SJCRH30 (cell line): Measurements from ENCODE around the gene ZNF583. TPM values are rescaled to one million over a fixed set of nuclear protein-coding genes. Genes with fewer than 3 reads are reported as not detected.

ENCODE experiments used
- DNase-seq, 2 experiments: peaks; one replicate each; pipeline ENCODE4 v3.0.0-alpha.2; 2015 to 2020
- H3K27ac ChIP-seq: fragments of 250-450 bp; sonication (Bioruptor Pico); 2 replicates; pipeline ENCODE4 v1.5.1; 2020; ENCODE audit warnings: mild to moderate bottlenecking, moderate library complexity
- H3K27me3 ChIP-seq: fragments of 250-450 bp; sonication (Bioruptor Pico); 2 replicates; pipeline ENCODE4 v1.5.1; 2020; ENCODE audit warnings: mild to moderate bottlenecking, moderate library complexity
- H3K36me3 ChIP-seq: fragments of 250-450 bp; sonication (Bioruptor Pico); 2 replicates; pipeline ENCODE4 v1.5.1; 2020; ENCODE audit warnings: mild to moderate bottlenecking, moderate library complexity
- H3K4me1 ChIP-seq: fragments of 250-450 bp; sonication (Bioruptor Pico); 2 replicates; pipeline ENCODE4 v1.5.1; 2020; ENCODE audit warnings: mild to moderate bottlenecking, moderate library complexity
- H3K4me3 ChIP-seq: fragments of 250-450 bp; sonication (Bioruptor Pico); 2 replicates; pipeline ENCODE4 v1.5.1; 2020; ENCODE audit warnings: mild to moderate bottlenecking, moderate library complexity
- H3K9me3 ChIP-seq: fragments of 250-450 bp; sonication (Bioruptor Pico); replicated peaks from 2 replicates; pipeline ENCODE4 v1.5.1; 2020; ENCODE audit warnings: mild to moderate bottlenecking, moderate library complexity
- total RNA-seq: library from RNA; depleted of rRNA; stranded (reverse); fragments of >200 nt; shearing (Covaris generic); gene quantifications from 2 replicates; pipeline ENCODE4 v1.2.3, GENCODE V29; 2014; rRNA removed

ZNF583 gene
- total RNA-seq, 1 experiment from 2014 or later: 6.4 TPM

- DNase-seq: no peak
- H3K27me3 ChIP-seq: no peaks in the 10 kb centered on the region
Observed at GRCh38 chr19:56403261-56403660, 871 bp upstream of the ZNF583 start.

GRCh38 chr19:56404705-56405056 lies 549 bp downstream of the ZNF583 start:
- Histone ChIP-seq H3K27ac (peak overlapping the region; percentile 94; the same call in 1 of the 2 replicates), H3K36me3 (peaks cover 23% of the 10 kb centered on the region), H3K4me1 (no peaks in the 10 kb centered on the region), H3K4me3 (peak overlapping the region; percentile 97), H3K27me3 (no peaks in the 10 kb centered on the region), H3K9me3 (no peaks in the 10 kb centered on the region)
- DNase-seq: no peak

More at GRCh38 chr19:56403261-56403660, 871 bp upstream of the ZNF583 start:
- Histone ChIP-seq H3K9me3 (no peaks in the 10 kb centered on the region), H3K27ac (no peak overlapping the region), H3K4me1 (no peaks in the 10 kb centered on the region), H3K36me3 (peaks cover 11% of the 10 kb centered on the region; the same call in 1 of the 2 replicates), H3K4me3 (peak overlapping the region; percentile 97)

GRCh38 chr19:56405062-56405461 lies 930 bp downstream of the ZNF583 start:
- no peaks in the 10 kb centered on the region for H3K27me3 ChIP-seq
- peaks cover 27% of the 10 kb centered on the region for H3K36me3 ChIP-seq
- no peaks in the 10 kb centered on the region for H3K9me3 ChIP-seq
- H3K27ac ChIP-seq: no peak overlapping the region
- no peak for DNase-seq
- peak overlapping the region; percentile 97; the same call in 1 of the 2 replicates for H3K4me3 ChIP-seq
- no peaks in the 10 kb centered on the region for H3K4me1 ChIP-seq

GRCh38 chr19:56423276-56423984 lies 19.3 kb downstream of the ZNF583 start:
- H3K4me1 ChIP-seq: no peaks in the 10 kb centered on the region
- H3K9me3 ChIP-seq: peaks cover 53% of the 10 kb centered on the region
- H3K36me3 ChIP-seq: peaks cover 9% of the 10 kb centered on the region
- no peaks in the 10 kb centered on the region for H3K27me3 ChIP-seq
- no peak overlapping the region for H3K27ac ChIP-seq
- H3K4me3 ChIP-seq: no peak overlapping the region
- DNase-seq: peak in 1 of 2 experiments; percentile 6

- DNase-seq: peak in 1 of 2 experiments; percentile 9
- Histone ChIP-seq H3K36me3 (peaks cover 9% of the 10 kb centered on the region), H3K4me3 (no peak overlapping the region), H3K27me3 (no peaks in the 10 kb centered on the region), H3K4me1 (no peaks in the 10 kb centered on the region), H3K27ac (no peak overlapping the region), H3K9me3 (peaks cover 53% of the 10 kb centered on the region)
Observed at GRCh38 chr19:56423985-56424353, 19.8 kb downstream of the ZNF583 start.

- Histone ChIP-seq H3K9me3 (peaks cover 16% of the 10 kb centered on the region), H3K36me3 (peaks cover 21% of the 10 kb centered on the region), H3K27me3 (no peaks in the 10 kb centered on the region), H3K27ac (no peak overlapping the region), H3K4me3 (no peak overlapping the region), H3K4me1 (no peaks in the 10 kb centered on the region)
- no peak for DNase-seq
Observed at GRCh38 chr19:56441206-56441792, 37.2 kb downstream of the ZNF583 start.

- H3K4me1 ChIP-seq: no peaks in the 10 kb centered on the region
- H3K36me3 ChIP-seq: peaks cover 15% of the 10 kb centered on the region
- no peaks in the 10 kb centered on the region for H3K9me3 ChIP-seq
- no peak for DNase-seq
- H3K27me3 ChIP-seq: no peaks in the 10 kb centered on the region
- no peak overlapping the region for H3K4me3 ChIP-seq
- no peak overlapping the region for H3K27ac ChIP-seq
Observed at GRCh38 chr19:56474308-56474707, 70.2 kb downstream of the ZNF583 start.

GRCh38 chr19:56476093-56476492 lies 72.0 kb downstream of the ZNF583 start:
- no peak overlapping the region for H3K27ac ChIP-seq
- no peak for DNase-seq
- H3K36me3 ChIP-seq: peaks cover 13% of the 10 kb centered on the region
- no peaks in the 10 kb centered on the region for H3K9me3 ChIP-seq
- H3K4me1 ChIP-seq: no peaks in the 10 kb centered on the region
- peak overlapping the region; percentile 81 for H3K4me3 ChIP-seq
- H3K27me3 ChIP-seq: no peaks in the 10 kb centered on the region

Other genes starting within 250 kb of the ZNF583 start
- gene GALP, start 228.3 kb upstream of the ZNF583 start, total RNA-seq: not detected in 2 replicates
- 0.10 TPM in 1 of 2 replicates, not detected in the other for gene ZSCAN5B, start 206.5 kb upstream of the ZNF583 start, total RNA-seq
- not detected in 2 replicates for gene ZSCAN5C, start 202.1 kb upstream of the ZNF583 start, total RNA-seq
- gene EDDM13, start 131.6 kb upstream of the ZNF583 start, total RNA-seq: not detected in 2 replicates
- gene ZSCAN5A, start 89.5 kb upstream of the ZNF583 start, total RNA-seq: 7.8 and 9.4 TPM in 2 replicates
- 2.5 and 3.3 TPM in 2 replicates for gene ZNF582, start 10.8 kb upstream of the ZNF583 start, total RNA-seq
- 8.7 and 10.3 TPM in 2 replicates for gene ZNF667, start 73.0 kb downstream of the ZNF583 start, total RNA-seq
- 2.5 and 3.4 TPM in 2 replicates for gene ZNF471, start 103.5 kb downstream of the ZNF583 start, total RNA-seq
- 8.1 and 10.4 TPM in 2 replicates for gene ZFP28, start 134.6 kb downstream of the ZNF583 start, total RNA-seq
- gene ZNF470, start 163.1 kb downstream of the ZNF583 start, total RNA-seq: 6.1 and 7.2 TPM in 2 replicates
- gene ZNF71, start 191.0 kb downstream of the ZNF583 start, total RNA-seq: 11.1 and 11.4 TPM in 2 replicates
- gene SMIM17, start 238.8 kb downstream of the ZNF583 start, total RNA-seq: 0.55 and 0.71 TPM in 2 replicates